ENCODE results near the gene RPS6KB2. TPM values are rescaled to one million over a fixed set of nuclear protein-coding genes. Genes with fewer than 3 reads are reported as not detected.

RPS6KB2 gene
- total RNA-seq, 1 experiment from 2014 or later, result 170 TPM

GRCh38 chr11:67435727-67436458 is 7.6 kb downstream of the RPS6KB2 start:
- intact Hi-C loops (cut with micrococcal nuclease), result no loop called here
- POLR2A ChIA-PET (ENCODE audit: unreplicated experiment), result no interaction called here
- CTCF ChIA-PET, result no interaction called here

GRCh38 chr11:67436459-67437081 is 8.3 kb downstream of the RPS6KB2 start:
- H3K9ac ChIP-seq (ENCODE audit: low read length), result no peak overlapping the region
- no peaks in the 10 kb centered on the region for H3K9me3 ChIP-seq (ENCODE audit: low read length)
- POLR2A ChIA-PET (ENCODE audit: unreplicated experiment), result no interaction called here
- TF ChIP-seq EZH2 (IDR thresholded peaks at IDR 0.05; ENCODE audit: low read length, unreplicated experiment) (no peak), EZH2phosphoT487 (IDR thresholded peaks at IDR 0.05; ENCODE audit: borderline replicate concordance, low read length) (no peak), CTCF (conservative IDR thresholded peaks at IDR 0.05; ENCODE audit: low read depth, low read length) (no peak)
- no peaks in the 10 kb centered on the region for H3K9me2 ChIP-seq (replicated peaks; ENCODE audit: low read length)
- no peak overlapping the region for H2AFZ ChIP-seq (ENCODE audit: low read length)
- no peaks in the 10 kb centered on the region for H4K20me1 ChIP-seq (ENCODE audit: low read length)
- H3K4me1 ChIP-seq (ENCODE audit: insufficient read depth, low read length), result no peaks in the 10 kb centered on the region
- no peak overlapping the region for H3K4me2 ChIP-seq (ENCODE audit: low read length)
- peaks cover 9% of the 10 kb centered on the region for H3F3A ChIP-seq (ENCODE audit: low read length, unreplicated experiment)
- H3K79me2 ChIP-seq (ENCODE audit: low read length), result peaks cover 3% of the 10 kb centered on the region; the same call in 1 of the 2 replicates
- intact Hi-C loops (cut with micrococcal nuclease), result no loop called here
- H3K4me3 ChIP-seq (ENCODE audit: low read length), result no peak overlapping the region
- CTCF ChIA-PET, result no interaction called here
- H3K36me3 ChIP-seq (ENCODE audit: low read depth, low read length), result peaks cover 35% of the 10 kb centered on the region; the same call in 1 of the 2 replicates
- BruUV-seq (replicated peaks), result no TSS peak
- no peak overlapping the region for H3K27ac ChIP-seq (ENCODE audit: low read length)
- DNase-seq (no peak), ATAC-seq (no peak)
- H3K27me3 ChIP-seq (ENCODE audit: low read length), result no peaks in the 10 kb centered on the region

More at GRCh38 chr11:67435727-67436458, 7.6 kb downstream of the RPS6KB2 start:
- H3F3A ChIP-seq (ENCODE audit: low read length, unreplicated experiment), result peaks cover 9% of the 10 kb centered on the region
- TF ChIP-seq EZH2 (IDR thresholded peaks at IDR 0.05; ENCODE audit: low read length, unreplicated experiment) (no peak), CTCF (conservative IDR thresholded peaks at IDR 0.05; ENCODE audit: low read depth, low read length) (no peak), EZH2phosphoT487 (IDR thresholded peaks at IDR 0.05; ENCODE audit: borderline replicate concordance, low read length) (no peak)
- no peak overlapping the region for H3K9ac ChIP-seq (ENCODE audit: low read length)
- no peak for ATAC-seq
- no peaks in the 10 kb centered on the region for H3K4me1 ChIP-seq (ENCODE audit: insufficient read depth, low read length)
- no peaks in the 10 kb centered on the region for H3K9me3 ChIP-seq (ENCODE audit: low read length)
- no peak overlapping the region for H3K27ac ChIP-seq (ENCODE audit: low read length)
- no peak overlapping the region for H2AFZ ChIP-seq (ENCODE audit: low read length)
- DNase-seq, result no peak
- no peaks in the 10 kb centered on the region for H3K27me3 ChIP-seq (ENCODE audit: low read length)
- H3K79me2 ChIP-seq (ENCODE audit: low read length), result peaks cover 8% of the 10 kb centered on the region; the same call in 1 of the 2 replicates
- H3K9me2 ChIP-seq (replicated peaks; ENCODE audit: low read length), result no peaks in the 10 kb centered on the region
- H4K20me1 ChIP-seq (ENCODE audit: low read length), result no peaks in the 10 kb centered on the region
- no TSS peak for BruUV-seq (replicated peaks)
- peaks cover 40% of the 10 kb centered on the region for H3K36me3 ChIP-seq (ENCODE audit: low read depth, low read length)
- H3K4me3 ChIP-seq (ENCODE audit: low read length), result no peak overlapping the region
- H3K4me2 ChIP-seq (ENCODE audit: low read length), result no peak overlapping the region

Data from PC-3 (cell line).